Fibroblast of lung (primary cell): ENCODE data around the gene PCYT1B.

ENCODE experiments used
- CTCF ChIP-seq, 2 donors: IDR thresholded peaks in 1 of 2; conservative IDR thresholded peaks in 1 of 2; 1 replicate in 1 of 2; 2 replicates in 1 of 2; pipeline ENCODE4 v1.5.1; 2011 to 2012; ENCODE audit warnings: low read length in 2 of 2, control low read depth in 1 of 2, inconsistent platforms in 1 of 2, low read depth in 1 of 2, mild to moderate bottlenecking in 1 of 2
- EZH2 ChIP-seq: IDR thresholded peaks from 2 replicates; pipeline ENCODE4 v1.5.1; 2012; ENCODE audit warnings: low read length, control low read depth, mild to moderate bottlenecking; ENCODE audit errors: missing control alignments

- TF ChIP-seq CTCF (conservative IDR thresholded peaks at IDR 0.05 in 1 of 2, IDR thresholded peaks at IDR 0.05 in 1 of 2; ENCODE audit: low read depth in 1 of 2, low read length in 2 of 2) (no peak), EZH2 (no peak)
These were observed 118.5 kb downstream of the PCYT1B start for GRCh38 chrX:24528605-24529004.
